Liver (tissue), 9 donors: ENCODE measurements around the gene NUDT8. TPM values are rescaled to one million over a fixed set of nuclear protein-coding genes. Genes with fewer than 3 reads are reported as not detected.
"Not testable (repeated sequence)": the region's sequence is repeated elsewhere in the genome, so short reads cannot be mapped to it uniquely, and the experiment has no call there.

ENCODE experiments used
- DNase-seq: peaks from one replicate; pipeline ENCODE4 v3.0.0-alpha.2; 2017; ENCODE audit warnings: low spot score
- H3K27ac ChIP-seq, 2 donors: one replicate each; pipeline ENCODE4 v1.7.0; 2013; ENCODE audit warnings: inconsistent platforms in 2 of 2, low read length in 2 of 2, control low read depth in 1 of 2, low read depth in 1 of 2, mild to moderate bottlenecking in 1 of 2
- H3K27me3 ChIP-seq, 4 donors: one replicate each; pipeline versions ENCODE4 v1.6.1 to v1.7.0; 2013; ENCODE audit warnings: low read length in 3 of 4, inconsistent platforms in 1 of 4, mild to moderate bottlenecking in 1 of 4, moderate library complexity in 1 of 4; ENCODE audit not compliant: control insufficient read depth in 4 of 4, insufficient read depth in 4 of 4
- H3K36me3 ChIP-seq, 4 donors: one replicate each; pipeline versions ENCODE4 v1.6.1 to v1.7.0; 2013; ENCODE audit warnings: low read length in 3 of 4, mild to moderate bottlenecking in 3 of 4, low read depth in 1 of 4, moderate library complexity in 1 of 4; ENCODE audit not compliant: control insufficient read depth in 4 of 4, insufficient read depth in 3 of 4
- H3K4me1 ChIP-seq, 4 donors: one replicate each; pipeline versions ENCODE4 v1.6.1 to v1.7.0; 2013; ENCODE audit warnings: low read length in 3 of 4, mild to moderate bottlenecking in 3 of 4, moderate library complexity in 1 of 4; ENCODE audit not compliant: control insufficient read depth in 4 of 4, insufficient read depth in 4 of 4
- H3K4me3 ChIP-seq, 3 donors: one replicate each; pipeline versions ENCODE4 v1.6.1 to v1.7.0; 2013; ENCODE audit warnings: low read length in 3 of 3, control low read depth in 1 of 3, low read depth in 1 of 3, mild to moderate bottlenecking in 1 of 3
- H3K9ac ChIP-seq, 2 donors: one replicate each; pipeline ENCODE4 v1.7.0; 2013; ENCODE audit warnings: low read length in 2 of 2, mild to moderate bottlenecking in 2 of 2, moderate library complexity in 2 of 2, control low read depth in 1 of 2, low read depth in 1 of 2
- H3K9me3 ChIP-seq, 4 donors: one replicate each; pipeline versions ENCODE4 v1.6.1 to v1.7.0; 2013; ENCODE audit warnings: low read length in 3 of 4; ENCODE audit not compliant: control insufficient read depth in 4 of 4
- HNF4A ChIP-seq, 2 donors: conservative IDR thresholded peaks; 2 replicates each; pipeline ENCODE4 v1.6.1; 2016; ENCODE audit warnings: antibody characterized with exemption in 2 of 2, mild to moderate bottlenecking in 2 of 2
- HNF4G ChIP-seq: IDR thresholded peaks from 2 replicates; pipeline ENCODE4 v1.6.1; 2016; ENCODE audit warnings: antibody characterized with exemption
- NR2F2 ChIP-seq: IDR thresholded peaks from 2 replicates; pipeline ENCODE4 v1.6.1; 2016; ENCODE audit warnings: antibody characterized with exemption
- RXRA ChIP-seq, 2 donors: IDR thresholded peaks; 2 replicates each; pipeline ENCODE4 v1.6.1; 2017 to 2018; ENCODE audit warnings: antibody characterized with exemption in 2 of 2, mild to moderate bottlenecking in 1 of 2
- SP1 ChIP-seq: IDR thresholded peaks from 2 replicates; pipeline ENCODE4 v1.6.1; 2018; ENCODE audit warnings: antibody characterized with exemption, mild to moderate bottlenecking
- TAF1 ChIP-seq: conservative IDR thresholded peaks from 2 replicates; pipeline ENCODE4 v1.6.1; 2016; ENCODE audit warnings: antibody characterized with exemption, mild to moderate bottlenecking
- YY1 ChIP-seq: IDR thresholded peaks from 2 replicates; pipeline ENCODE4 v1.6.1; 2016; ENCODE audit warnings: antibody characterized with exemption, mild to moderate bottlenecking
- WGBS: extraction: QIAGEN DNeasy Blood & Tissue Kit; methylation state at CpG from one replicate; pipeline ENCODE4 v1.1.7; 2013; 5-methylcytosine and 5-hydroxymethylcytosine counted together
- polyA plus RNA-seq, 2 donors: library from polyadenylated mRNA; stranded (reverse) in 1 of 2; unstranded in 1 of 2; fragments of 200-250 nt in 1 of 2; fragments of >200 nt in 1 of 2; fragmentation: Nextera tagmentation in 1 of 2; extraction: Ambion mirVana in 1 of 2; gene quantifications; one replicate each; pipeline versions ENCODE4 v1.2.1 to v1.2.3, GENCODE V29; 2013 to 2015
- total RNA-seq, 2 donors: library from RNA; depleted of rRNA; stranded (reverse); fragments of >200 nt; gene quantifications; one replicate each; pipeline ENCODE4 v1.2.3, GENCODE V29; 2014
- TF ChIP-seq, protein P1 (sequence below): IDR thresholded peaks from 2 replicates; pipeline ENCODE4 v1.6.1; 2016; ENCODE audit warnings: antibody characterized with exemption, mild to moderate bottlenecking
- TF ChIP-seq, protein P2 (sequence below): IDR thresholded peaks from 2 replicates; pipeline ENCODE4 v1.6.1; 2016; ENCODE audit warnings: antibody characterized with exemption
- TF ChIP-seq, protein P3 (sequence below): IDR thresholded peaks from 2 replicates; pipeline ENCODE4 v1.6.1; 2016; ENCODE audit warnings: antibody characterized with exemption
- TF ChIP-seq, protein P4 (sequence below): IDR thresholded peaks from 2 replicates; pipeline ENCODE4 v1.6.1; 2016; ENCODE audit warnings: antibody characterized with exemption
- TF ChIP-seq, protein P5 (sequence below): fragments of 150-350 bp; IDR thresholded peaks from 2 replicates; pipeline ENCODE4 v1.5.1; 2017; ENCODE audit warnings: improper control_type of control experiment, low read depth, low read length; ENCODE audit not compliant: missing input control
- donor health status: healthy.
- donor health status: healthy.
- donor health status: healthy.
- donor health status: healthy.
- donor health status: healthy.

The NUDT8 gene
- total and polyA plus RNA-seq, 4 donors, result 19.5 to 66.9 (median 24.4) TPM

DNA sequence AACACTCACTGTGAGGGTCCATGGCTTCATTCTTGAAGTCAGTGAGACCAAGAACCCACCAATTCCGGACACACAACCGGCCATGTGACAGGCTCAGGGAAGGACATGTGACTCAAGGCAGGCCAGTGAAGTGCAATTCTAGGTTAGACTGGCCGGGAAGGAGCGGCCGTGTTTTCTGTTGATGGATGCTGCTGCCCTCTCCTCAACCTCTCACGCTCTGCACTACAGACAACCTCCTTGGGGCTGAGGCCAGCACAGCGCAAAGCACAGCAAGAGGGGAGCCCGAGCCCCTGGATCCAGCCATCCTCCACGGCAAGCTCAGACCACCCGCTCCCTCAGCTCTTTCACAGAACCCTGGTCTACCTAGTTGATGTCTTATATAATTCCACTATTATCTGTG, 2.8 kb downstream of the NUDT8 start:
- DNase-seq, result no peak
- Histone ChIP-seq H3K9me3 (no peaks in the 10 kb centered on the region), H3K9ac (no peak overlapping the region), H3K27ac (no peak overlapping the region), H3K4me3 (no peak overlapping the region), H3K27me3 (no peaks in the 10 kb centered on the region), H3K4me1 (peaks cover 11 to 31% (median 25%) of the 10 kb centered on the region in 4 donors), H3K36me3 (peaks cover 0 to 5% (median 2%) of the 10 kb centered on the region in 4 donors)
- WGBS, result 96% methylated on average over 10 of the region's 10 CpGs
- no peak for TF ChIP-seq YY1
- no peak for TF ChIP-seq NR2F2
- TF ChIP-seq, protein P1, sequence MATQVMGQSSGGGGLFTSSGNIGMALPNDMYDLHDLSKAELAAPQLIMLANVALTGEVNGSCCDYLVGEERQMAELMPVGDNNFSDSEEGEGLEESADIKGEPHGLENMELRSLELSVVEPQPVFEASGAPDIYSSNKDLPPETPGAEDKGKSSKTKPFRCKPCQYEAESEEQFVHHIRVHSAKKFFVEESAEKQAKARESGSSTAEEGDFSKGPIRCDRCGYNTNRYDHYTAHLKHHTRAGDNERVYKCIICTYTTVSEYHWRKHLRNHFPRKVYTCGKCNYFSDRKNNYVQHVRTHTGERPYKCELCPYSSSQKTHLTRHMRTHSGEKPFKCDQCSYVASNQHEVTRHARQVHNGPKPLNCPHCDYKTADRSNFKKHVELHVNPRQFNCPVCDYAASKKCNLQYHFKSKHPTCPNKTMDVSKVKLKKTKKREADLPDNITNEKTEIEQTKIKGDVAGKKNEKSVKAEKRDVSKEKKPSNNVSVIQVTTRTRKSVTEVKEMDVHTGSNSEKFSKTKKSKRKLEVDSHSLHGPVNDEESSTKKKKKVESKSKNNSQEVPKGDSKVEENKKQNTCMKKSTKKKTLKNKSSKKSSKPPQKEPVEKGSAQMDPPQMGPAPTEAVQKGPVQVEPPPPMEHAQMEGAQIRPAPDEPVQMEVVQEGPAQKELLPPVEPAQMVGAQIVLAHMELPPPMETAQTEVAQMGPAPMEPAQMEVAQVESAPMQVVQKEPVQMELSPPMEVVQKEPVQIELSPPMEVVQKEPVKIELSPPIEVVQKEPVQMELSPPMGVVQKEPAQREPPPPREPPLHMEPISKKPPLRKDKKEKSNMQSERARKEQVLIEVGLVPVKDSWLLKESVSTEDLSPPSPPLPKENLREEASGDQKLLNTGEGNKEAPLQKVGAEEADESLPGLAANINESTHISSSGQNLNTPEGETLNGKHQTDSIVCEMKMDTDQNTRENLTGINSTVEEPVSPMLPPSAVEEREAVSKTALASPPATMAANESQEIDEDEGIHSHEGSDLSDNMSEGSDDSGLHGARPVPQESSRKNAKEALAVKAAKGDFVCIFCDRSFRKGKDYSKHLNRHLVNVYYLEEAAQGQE, result no peak
- no peak for TF ChIP-seq HNF4A (conservative IDR thresholded peaks at IDR 0.05)
- TF ChIP-seq HNF4G, result no peak
- TF ChIP-seq, protein P2, sequence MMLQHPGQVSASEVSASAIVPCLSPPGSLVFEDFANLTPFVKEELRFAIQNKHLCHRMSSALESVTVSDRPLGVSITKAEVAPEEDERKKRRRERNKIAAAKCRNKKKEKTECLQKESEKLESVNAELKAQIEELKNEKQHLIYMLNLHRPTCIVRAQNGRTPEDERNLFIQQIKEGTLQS, result no peak
- TF ChIP-seq, protein P3, sequence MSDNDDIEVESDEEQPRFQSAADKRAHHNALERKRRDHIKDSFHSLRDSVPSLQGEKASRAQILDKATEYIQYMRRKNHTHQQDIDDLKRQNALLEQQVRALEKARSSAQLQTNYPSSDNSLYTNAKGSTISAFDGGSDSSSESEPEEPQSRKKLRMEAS, result no peak
- TF ChIP-seq, protein P4, sequence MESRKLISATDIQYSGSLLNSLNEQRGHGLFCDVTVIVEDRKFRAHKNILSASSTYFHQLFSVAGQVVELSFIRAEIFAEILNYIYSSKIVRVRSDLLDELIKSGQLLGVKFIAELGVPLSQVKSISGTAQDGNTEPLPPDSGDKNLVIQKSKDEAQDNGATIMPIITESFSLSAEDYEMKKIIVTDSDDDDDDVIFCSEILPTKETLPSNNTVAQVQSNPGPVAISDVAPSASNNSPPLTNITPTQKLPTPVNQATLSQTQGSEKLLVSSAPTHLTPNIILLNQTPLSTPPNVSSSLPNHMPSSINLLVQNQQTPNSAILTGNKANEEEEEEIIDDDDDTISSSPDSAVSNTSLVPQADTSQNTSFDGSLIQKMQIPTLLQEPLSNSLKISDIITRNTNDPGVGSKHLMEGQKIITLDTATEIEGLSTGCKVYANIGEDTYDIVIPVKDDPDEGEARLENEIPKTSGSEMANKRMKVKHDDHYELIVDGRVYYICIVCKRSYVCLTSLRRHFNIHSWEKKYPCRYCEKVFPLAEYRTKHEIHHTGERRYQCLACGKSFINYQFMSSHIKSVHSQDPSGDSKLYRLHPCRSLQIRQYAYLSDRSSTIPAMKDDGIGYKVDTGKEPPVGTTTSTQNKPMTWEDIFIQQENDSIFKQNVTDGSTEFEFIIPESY, result no peak
- no peak for TF ChIP-seq SP1
- TF ChIP-seq TAF1, result no peak
- TF ChIP-seq RXRA (IDR thresholded peaks at IDR 0.05), result no peak
- TF ChIP-seq, protein P5, sequence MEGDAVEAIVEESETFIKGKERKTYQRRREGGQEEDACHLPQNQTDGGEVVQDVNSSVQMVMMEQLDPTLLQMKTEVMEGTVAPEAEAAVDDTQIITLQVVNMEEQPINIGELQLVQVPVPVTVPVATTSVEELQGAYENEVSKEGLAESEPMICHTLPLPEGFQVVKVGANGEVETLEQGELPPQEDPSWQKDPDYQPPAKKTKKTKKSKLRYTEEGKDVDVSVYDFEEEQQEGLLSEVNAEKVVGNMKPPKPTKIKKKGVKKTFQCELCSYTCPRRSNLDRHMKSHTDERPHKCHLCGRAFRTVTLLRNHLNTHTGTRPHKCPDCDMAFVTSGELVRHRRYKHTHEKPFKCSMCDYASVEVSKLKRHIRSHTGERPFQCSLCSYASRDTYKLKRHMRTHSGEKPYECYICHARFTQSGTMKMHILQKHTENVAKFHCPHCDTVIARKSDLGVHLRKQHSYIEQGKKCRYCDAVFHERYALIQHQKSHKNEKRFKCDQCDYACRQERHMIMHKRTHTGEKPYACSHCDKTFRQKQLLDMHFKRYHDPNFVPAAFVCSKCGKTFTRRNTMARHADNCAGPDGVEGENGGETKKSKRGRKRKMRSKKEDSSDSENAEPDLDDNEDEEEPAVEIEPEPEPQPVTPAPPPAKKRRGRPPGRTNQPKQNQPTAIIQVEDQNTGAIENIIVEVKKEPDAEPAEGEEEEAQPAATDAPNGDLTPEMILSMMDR, result no peak

GRCh38 chr11:67626131-67626833, 3.5 kb downstream of the NUDT8 start:
- not testable (repeated sequence) for H3K4me3 ChIP-seq, DNase-seq, H3K9me3 ChIP-seq, H3K9ac ChIP-seq, H3K27me3 ChIP-seq, H3K27ac ChIP-seq, H3K36me3 ChIP-seq
- WGBS, result 95% methylated on average over 10 of the region's 10 CpGs
- H3K4me1 ChIP-seq, result peaks cover 11 to 24% (median 19%) of the 10 kb centered on the region in 4 donors

GRCh38 chr11:67623795-67624194, 5.9 kb downstream of the NUDT8 start:
- not testable (repeated sequence) for H3K36me3 ChIP-seq, DNase-seq, H3K9ac ChIP-seq, H3K4me3 ChIP-seq, H3K4me1 ChIP-seq, H3K9me3 ChIP-seq, H3K27ac ChIP-seq, H3K27me3 ChIP-seq
- WGBS, result 97% methylated on average over 1 of the region's 1 CpG
